Measurements from ENCODE around the gene CCNI. TPM values are rescaled to one million over a fixed set of nuclear protein-coding genes. Genes with fewer than 3 reads are reported as not detected.

The CCNI gene, protein sequence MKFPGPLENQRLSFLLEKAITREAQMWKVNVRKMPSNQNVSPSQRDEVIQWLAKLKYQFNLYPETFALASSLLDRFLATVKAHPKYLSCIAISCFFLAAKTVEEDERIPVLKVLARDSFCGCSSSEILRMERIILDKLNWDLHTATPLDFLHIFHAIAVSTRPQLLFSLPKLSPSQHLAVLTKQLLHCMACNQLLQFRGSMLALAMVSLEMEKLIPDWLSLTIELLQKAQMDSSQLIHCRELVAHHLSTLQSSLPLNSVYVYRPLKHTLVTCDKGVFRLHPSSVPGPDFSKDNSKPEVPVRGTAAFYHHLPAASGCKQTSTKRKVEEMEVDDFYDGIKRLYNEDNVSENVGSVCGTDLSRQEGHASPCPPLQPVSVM
- 201 and 350 TPM in 2 replicates for total RNA-seq

GRCh38 chr4:77075869-77076799, at the start of gene CCNI:
Gene CCNI, minus strand, starts transcription at chr4:77075989. Its CDS starts 9,627 bp downstream, at chr4:77066362.

Other genes starting within 250 kb of the CCNI start
- gene SOWAHB, start 177.8 kb downstream of the CCNI start, total RNA-seq, result 0.13 TPM in 1 of 2 replicates, not detected in the other
- gene SEPTIN11, start 126.2 kb downstream of the CCNI start, total RNA-seq, result 105 and 236 TPM in 2 replicates
- gene CCNG2, start 81.2 kb upstream of the CCNI start, total RNA-seq, result 12.2 and 29.2 TPM in 2 replicates